Measurements from ENCODE around the gene PDS5A. TPM values are rescaled to one million over a fixed set of nuclear protein-coding genes. Genes with fewer than 3 reads are reported as not detected.
"Not testable (repeated sequence)": the region's sequence is repeated elsewhere in the genome, so short reads cannot be mapped to it uniquely, and the experiment has no call there.

The PDS5A gene
- total and polyA plus RNA-seq, 2 experiments from 2014 or later: 26.8 to 56.5 TPM

DNA sequence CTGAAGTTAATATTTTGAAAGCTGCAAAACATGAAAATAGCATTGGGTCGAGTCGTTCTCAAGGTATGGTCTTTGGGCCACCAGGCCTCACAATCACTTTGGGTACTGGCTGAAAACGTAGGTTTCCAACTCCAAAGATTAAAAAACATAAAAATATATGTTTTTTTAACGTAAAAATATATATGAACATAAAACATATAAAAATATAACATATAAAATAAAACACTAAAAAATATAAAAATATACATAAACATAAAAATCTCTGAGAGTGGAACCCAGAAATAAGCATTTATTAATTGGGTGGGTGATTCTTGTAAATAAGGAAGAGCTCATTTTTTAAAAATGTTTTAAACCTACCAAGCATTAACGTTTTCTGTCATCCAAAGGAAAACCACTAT is 666 bp upstream of the PDS5A start:
- Histone ChIP-seq H3K4me1 (ENCODE audit: insufficient read depth) (peaks cover 9% of the 10 kb centered on the region; the same call in 1 of the 2 replicates), H2AFZ (peak overlapping the region; percentile 99), H3K27me3 (replicated peaks; ENCODE audit: insufficient read depth) (no peaks in the 10 kb centered on the region), H3F3A (ENCODE audit: insufficient read depth) (peaks cover 11% of the 10 kb centered on the region; the same call in 1 of the 2 replicates), H3K9ac (peak overlapping the region; percentile 90), H3K4me2 (ENCODE audit: unreplicated experiment) (peak overlapping the region; percentile 88), H3K4me3 (peak overlapping the region; percentile 80), H4K20me1 (ENCODE audit: insufficient read depth) (no peaks in the 10 kb centered on the region), H3K79me2 (ENCODE audit: insufficient read depth) (peaks cover 36% of the 10 kb centered on the region), H3K9me3 (ENCODE audit: low read depth) (no peaks in the 10 kb centered on the region), H3K27ac (peak overlapping the region; percentile 71), H3K9me2 (ENCODE audit: insufficient read depth) (no peaks in the 10 kb centered on the region), H3K36me3 (ENCODE audit: low read depth) (peaks cover 12% of the 10 kb centered on the region; the same call in 1 of the 2 replicates)
- no peak for TF ChIP-seq EZH2phosphoT487 (IDR thresholded peaks at IDR 0.05; ENCODE audit: insufficient read depth, low read depth)
- no peak for TF ChIP-seq EZH2 (IDR thresholded peaks at IDR 0.05; ENCODE audit: insufficient read depth, poor library complexity, severe bottlenecking)
- no peak for DNase-seq
- in situ Hi-C loops (cut with MboI): no loop called here
- WGBS, 2 experiments (ENCODE audit: low coverage in 1 of 2, low lambda C conversion rate in 2 of 2, missing lambda C conversion rate in 2 of 2): 5 to 9% methylated on average over 5 of the region's 5 CpGs

DNA sequence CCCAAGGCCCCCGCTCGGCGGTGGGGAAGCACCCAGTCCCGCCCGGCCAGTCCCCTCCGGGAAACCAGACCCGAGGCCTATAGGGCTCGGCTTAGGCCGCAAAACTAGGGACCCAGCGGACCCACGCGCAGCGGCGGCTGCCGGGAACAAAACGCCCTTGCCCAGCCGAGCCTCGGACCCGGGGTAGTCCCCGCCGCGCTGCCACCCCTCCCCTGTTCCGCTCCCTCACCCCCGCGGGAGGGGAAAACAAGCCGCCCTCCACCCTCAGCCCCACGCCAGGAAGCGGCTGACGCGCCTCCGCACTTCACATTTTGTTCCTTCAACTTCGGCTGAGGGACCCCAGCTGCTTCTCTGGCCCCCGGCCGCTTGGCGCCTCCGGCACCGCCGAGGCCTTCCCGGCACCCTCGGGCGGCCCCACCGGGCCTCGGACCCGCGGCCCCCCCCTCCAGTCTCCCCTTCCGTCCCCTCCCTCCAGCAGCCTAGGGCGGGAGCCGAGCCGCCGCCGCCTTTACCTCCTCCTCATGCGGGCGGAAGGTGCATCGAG is 694 bp downstream of the PDS5A start:
- 1 to 7% methylated on average over 12 to 43 of the region's 54 CpGs for WGBS, 2 experiments (ENCODE audit: low coverage in 1 of 2, low lambda C conversion rate in 2 of 2, missing lambda C conversion rate in 2 of 2)
- Histone ChIP-seq H3F3A (ENCODE audit: insufficient read depth) (peaks cover 11% of the 10 kb centered on the region; the same call in 1 of the 2 replicates), H4K20me1 (ENCODE audit: insufficient read depth) (no peaks in the 10 kb centered on the region), H2AFZ (peak overlapping the region; percentile 76), H3K27ac (peak overlapping the region; percentile 71), H3K27me3 (replicated peaks; ENCODE audit: insufficient read depth) (no peaks in the 10 kb centered on the region), H3K9ac (peak overlapping the region; percentile 90), H3K4me2 (ENCODE audit: unreplicated experiment) (peak overlapping the region; percentile 78), H3K9me3 (ENCODE audit: low read depth) (no peaks in the 10 kb centered on the region), H3K79me2 (ENCODE audit: insufficient read depth) (peaks cover 50% of the 10 kb centered on the region), H3K36me3 (ENCODE audit: low read depth) (peaks cover 17% of the 10 kb centered on the region; the same call in 1 of the 2 replicates), H3K4me1 (ENCODE audit: insufficient read depth) (peaks cover 9% of the 10 kb centered on the region; the same call in 1 of the 2 replicates), H3K4me3 (peak overlapping the region; percentile 80), H3K9me2 (ENCODE audit: insufficient read depth) (no peaks in the 10 kb centered on the region)
- DNase-seq: peak; percentile 56
- TF ChIP-seq EZH2phosphoT487 (IDR thresholded peaks at IDR 0.05; ENCODE audit: insufficient read depth, low read depth) (no peak), EZH2 (IDR thresholded peaks at IDR 0.05; ENCODE audit: insufficient read depth, poor library complexity, severe bottlenecking) (no peak)
- in situ Hi-C loops (cut with MboI): no loop called here

DNA sequence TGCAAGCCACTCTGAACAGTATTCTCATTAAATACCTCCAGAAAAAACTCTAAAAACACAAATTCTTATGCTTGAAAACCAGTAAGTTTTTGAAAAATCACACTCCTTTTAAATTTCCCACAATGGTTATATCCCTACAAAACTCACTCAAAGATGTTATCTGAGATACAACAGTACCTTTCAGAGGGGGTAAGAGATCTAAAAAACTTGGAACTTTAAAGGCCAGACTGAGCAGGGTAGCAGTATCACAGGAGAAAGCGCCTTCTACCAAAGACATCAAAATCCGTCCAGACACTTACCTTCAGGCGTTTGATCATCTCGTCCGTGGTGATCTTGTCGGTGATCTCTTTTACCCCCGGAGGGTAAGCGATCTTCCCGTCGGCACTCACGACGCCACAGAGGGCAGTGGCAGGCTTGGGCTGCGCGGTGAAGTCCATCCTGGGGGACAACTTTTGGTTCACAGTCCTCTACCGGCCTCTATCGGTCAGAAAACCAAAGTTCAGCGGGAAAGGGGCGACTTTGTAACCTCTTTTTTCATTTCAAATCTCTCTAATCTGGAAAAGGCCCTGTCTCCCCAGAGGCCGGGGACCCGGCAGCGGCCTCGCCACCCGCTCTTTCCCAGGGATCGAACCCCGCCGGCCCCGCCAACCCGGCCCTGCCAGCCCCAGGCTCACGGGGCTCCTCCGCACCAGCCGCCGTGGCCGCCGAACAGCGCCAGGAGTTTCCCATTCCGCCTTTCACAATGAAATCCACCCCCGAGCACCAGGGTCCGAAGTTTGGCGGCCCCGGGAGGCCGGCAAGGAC is 1.4 kb downstream of the PDS5A start:
- WGBS, 2 experiments (ENCODE audit: low coverage in 1 of 2, low lambda C conversion rate in 2 of 2, missing lambda C conversion rate in 2 of 2): 1% methylated on average over 34 to 41 of the region's 41 CpGs
- in situ Hi-C loops (cut with MboI): no loop called here

DNA sequence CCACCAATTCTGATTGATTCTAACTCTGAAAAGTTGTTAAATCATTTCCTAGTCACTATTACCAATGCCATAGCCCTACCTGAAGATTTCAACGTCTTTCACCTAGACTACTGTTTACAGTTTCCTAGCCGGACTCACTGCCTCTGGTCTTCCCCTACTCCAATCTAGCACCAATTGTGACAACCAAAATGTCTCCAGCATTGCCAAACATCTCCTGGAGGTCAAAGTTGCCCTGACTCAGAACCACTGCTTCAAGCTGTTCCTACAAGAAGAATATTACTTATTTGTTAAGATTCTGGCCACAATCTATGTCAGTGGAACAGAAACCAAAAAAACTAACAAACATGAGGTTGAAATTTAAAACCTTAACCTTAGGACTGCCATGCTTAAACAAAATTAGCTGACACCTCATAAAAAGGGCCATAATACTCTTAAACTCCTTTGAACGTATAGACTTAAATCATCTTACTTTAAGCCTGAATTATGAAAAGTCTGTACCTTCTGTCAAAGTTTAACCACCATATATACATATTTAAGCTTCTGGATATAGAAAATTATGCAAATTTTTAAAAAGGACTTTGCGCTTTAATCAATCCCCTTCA is 2.1 kb downstream of the PDS5A start:
- Histone ChIP-seq H3K9me2 (ENCODE audit: insufficient read depth) (no peaks in the 10 kb centered on the region), H2AFZ (no peak overlapping the region), H3K27ac (peak overlapping the region; percentile 71), H4K20me1 (ENCODE audit: insufficient read depth) (no peaks in the 10 kb centered on the region), H3F3A (ENCODE audit: insufficient read depth) (peaks cover 11% of the 10 kb centered on the region; the same call in 1 of the 2 replicates), H3K36me3 (ENCODE audit: low read depth) (peaks cover 17% of the 10 kb centered on the region; the same call in 1 of the 2 replicates), H3K9ac (peak overlapping the region; percentile 90), H3K9me3 (ENCODE audit: low read depth) (no peaks in the 10 kb centered on the region), H3K4me1 (ENCODE audit: insufficient read depth) (peaks cover 13% of the 10 kb centered on the region; the same call in 1 of the 2 replicates), H3K79me2 (ENCODE audit: insufficient read depth) (peaks cover 64% of the 10 kb centered on the region), H3K4me3 (peak overlapping the region; percentile 80), H3K27me3 (replicated peaks; ENCODE audit: insufficient read depth) (no peaks in the 10 kb centered on the region), H3K4me2 (ENCODE audit: unreplicated experiment) (peak overlapping the region; percentile 78)
- 94 to 95% methylated on average over 4 of the region's 4 CpGs for WGBS, 2 experiments (ENCODE audit: low coverage in 1 of 2, low lambda C conversion rate in 2 of 2, missing lambda C conversion rate in 2 of 2)
- in situ Hi-C loops (cut with MboI): no loop called here
- TF ChIP-seq EZH2phosphoT487 (IDR thresholded peaks at IDR 0.05; ENCODE audit: insufficient read depth, low read depth) (no peak), EZH2 (IDR thresholded peaks at IDR 0.05; ENCODE audit: insufficient read depth, poor library complexity, severe bottlenecking) (no peak)
- DNase-seq: peak; percentile 57

More for the DNA sequence above, 1.4 kb downstream of the PDS5A start:
- peak overlapping the region; percentile 78 for H3K4me2 ChIP-seq (ENCODE audit: unreplicated experiment)
- H3K27me3 ChIP-seq (replicated peaks; ENCODE audit: insufficient read depth): no peaks in the 10 kb centered on the region
- peak overlapping the region; percentile 71 for H3K27ac ChIP-seq
- peak; percentile 92 for DNase-seq
- peak overlapping the region; percentile 80 for H3K4me3 ChIP-seq
- TF ChIP-seq EZH2 (IDR thresholded peaks at IDR 0.05; ENCODE audit: insufficient read depth, poor library complexity, severe bottlenecking): no peak
- TF ChIP-seq EZH2phosphoT487 (IDR thresholded peaks at IDR 0.05; ENCODE audit: insufficient read depth, low read depth): no peak
- peaks cover 9% of the 10 kb centered on the region; the same call in 1 of the 2 replicates for H3K4me1 ChIP-seq (ENCODE audit: insufficient read depth)
- peak overlapping the region; percentile 90 for H3K9ac ChIP-seq
- no peaks in the 10 kb centered on the region for H3K9me3 ChIP-seq (ENCODE audit: low read depth)
- H3K36me3 ChIP-seq (ENCODE audit: low read depth): peaks cover 17% of the 10 kb centered on the region; the same call in 1 of the 2 replicates
- peak overlapping the region; percentile 76 for H2AFZ ChIP-seq
- no peaks in the 10 kb centered on the region for H3K9me2 ChIP-seq (ENCODE audit: insufficient read depth)
- H3F3A ChIP-seq (ENCODE audit: insufficient read depth): peaks cover 11% of the 10 kb centered on the region; the same call in 1 of the 2 replicates
- H4K20me1 ChIP-seq (ENCODE audit: insufficient read depth): no peaks in the 10 kb centered on the region
- H3K79me2 ChIP-seq (ENCODE audit: insufficient read depth): peaks cover 56% of the 10 kb centered on the region

DNA sequence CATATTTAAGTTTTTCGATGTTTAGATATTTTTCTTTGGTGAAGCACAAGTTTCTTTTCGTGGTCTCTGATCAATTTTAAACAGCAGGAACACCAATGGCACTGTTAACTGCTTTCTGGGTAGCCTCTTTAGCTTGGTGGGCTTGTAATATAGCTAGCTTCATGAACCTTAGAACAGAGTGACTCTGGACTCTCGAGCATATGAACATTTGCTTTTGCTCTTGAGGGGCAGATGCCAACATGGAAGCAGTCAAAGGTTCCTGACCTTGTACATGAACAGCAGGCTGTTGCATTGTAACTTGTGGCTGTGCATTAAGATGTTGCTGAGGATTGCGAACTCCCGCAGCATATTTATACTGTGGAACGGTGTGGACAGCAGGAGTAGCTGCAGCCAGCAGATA is 4.7 kb downstream of the PDS5A start:
- H3K4me2 ChIP-seq (ENCODE audit: unreplicated experiment); H3K27me3 ChIP-seq (replicated peaks; ENCODE audit: insufficient read depth); H3K9me2 ChIP-seq (ENCODE audit: insufficient read depth); H3K4me3 ChIP-seq; H3K27ac ChIP-seq; H4K20me1 ChIP-seq (ENCODE audit: insufficient read depth); H3F3A ChIP-seq (ENCODE audit: insufficient read depth); H3K9me3 ChIP-seq (ENCODE audit: low read depth); H2AFZ ChIP-seq; in situ Hi-C loops (cut with MboI); DNase-seq; H3K9ac ChIP-seq: not testable (repeated sequence)
- Histone ChIP-seq H3K79me2 (ENCODE audit: insufficient read depth) (peaks cover 89% of the 10 kb centered on the region), H3K36me3 (ENCODE audit: low read depth) (peaks cover 17% of the 10 kb centered on the region; the same call in 1 of the 2 replicates), H3K4me1 (ENCODE audit: insufficient read depth) (peaks cover 17% of the 10 kb centered on the region)
- 81 to 84% methylated on average over 6 of the region's 6 CpGs for WGBS, 2 experiments (ENCODE audit: low coverage in 1 of 2, low lambda C conversion rate in 2 of 2, missing lambda C conversion rate in 2 of 2)
